Spleen (tissue), 7 donors: ENCODE data around the gene LRRTM4.

Experiments
- POLR2A ChIP-seq, 3 donors: fragments of 450-650 bp; IDR thresholded peaks; one replicate each; pipeline ENCODE4 v1.5.1; 2017; ENCODE audit warnings: antibody characterized with exemption in 3 of 3, mild to moderate bottlenecking in 1 of 3
- POLR2AphosphoS5 ChIP-seq, 3 donors: sonication (generic); formaldehyde crosslinking; IDR thresholded peaks; one replicate each; pipeline ENCODE4 v1.5.1; 2017; ENCODE audit warnings: antibody characterized with exemption in 3 of 3
- TF ChIP-seq, protein P1 (sequence below), 11 experiments: fragments of 200-600 bp in 7 of 11; fragments of 450-650 bp in 4 of 11; sonication (generic) in 4 of 11; IDR thresholded peaks in 8 of 11; conservative IDR thresholded peaks in 3 of 11; 1 replicate in 7 of 11; 2 replicates in 4 of 11; pipeline versions ENCODE4 v1.4.0 to v1.8.0; 2016 to 2021; ENCODE audit warnings: antibody characterized with exemption in 11 of 11, inconsistent platforms in 4 of 11, mild to moderate bottlenecking in 1 of 11
- donor health status: DM: no; HTN: no; CAD: no; lungs with moderate emphysema.
- donor health status: DM: no; HTN: no; CAD: no.
- donor health status: DM: no; HTN: no; CAD: no.

DNA sequence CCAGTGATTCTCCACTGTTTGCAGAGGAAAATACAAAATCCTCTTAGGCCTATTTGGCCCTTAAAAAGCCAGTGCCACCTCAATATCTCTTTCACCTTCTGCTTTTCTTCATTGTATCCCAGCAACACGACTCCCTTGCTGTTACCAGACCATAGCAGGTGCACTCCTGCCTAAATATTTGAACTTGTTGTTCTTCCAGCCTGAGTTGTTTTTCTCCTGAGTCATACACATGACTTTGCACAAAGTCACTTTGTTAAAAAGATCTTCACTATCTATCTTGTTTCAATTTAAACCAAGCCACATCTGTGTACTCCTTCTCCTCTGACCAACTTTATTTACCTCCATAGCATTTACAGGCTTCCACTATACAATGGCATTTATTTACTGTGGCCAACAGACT lies 103.6 kb downstream of the LRRTM4 start:
- TF ChIP-seq, protein P1, sequence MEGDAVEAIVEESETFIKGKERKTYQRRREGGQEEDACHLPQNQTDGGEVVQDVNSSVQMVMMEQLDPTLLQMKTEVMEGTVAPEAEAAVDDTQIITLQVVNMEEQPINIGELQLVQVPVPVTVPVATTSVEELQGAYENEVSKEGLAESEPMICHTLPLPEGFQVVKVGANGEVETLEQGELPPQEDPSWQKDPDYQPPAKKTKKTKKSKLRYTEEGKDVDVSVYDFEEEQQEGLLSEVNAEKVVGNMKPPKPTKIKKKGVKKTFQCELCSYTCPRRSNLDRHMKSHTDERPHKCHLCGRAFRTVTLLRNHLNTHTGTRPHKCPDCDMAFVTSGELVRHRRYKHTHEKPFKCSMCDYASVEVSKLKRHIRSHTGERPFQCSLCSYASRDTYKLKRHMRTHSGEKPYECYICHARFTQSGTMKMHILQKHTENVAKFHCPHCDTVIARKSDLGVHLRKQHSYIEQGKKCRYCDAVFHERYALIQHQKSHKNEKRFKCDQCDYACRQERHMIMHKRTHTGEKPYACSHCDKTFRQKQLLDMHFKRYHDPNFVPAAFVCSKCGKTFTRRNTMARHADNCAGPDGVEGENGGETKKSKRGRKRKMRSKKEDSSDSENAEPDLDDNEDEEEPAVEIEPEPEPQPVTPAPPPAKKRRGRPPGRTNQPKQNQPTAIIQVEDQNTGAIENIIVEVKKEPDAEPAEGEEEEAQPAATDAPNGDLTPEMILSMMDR (IDR thresholded peaks at IDR 0.05 in 8 of 11, conservative IDR thresholded peaks at IDR 0.05 in 3 of 11): no peak
- TF ChIP-seq POLR2AphosphoS5 (IDR thresholded peaks at IDR 0.05) (no peak), POLR2A (IDR thresholded peaks at IDR 0.05) (no peak)
